CD8-positive, alpha-beta memory T cell (primary cell): ENCODE data around the gene MYT1. TPM values are rescaled to one million over a fixed set of nuclear protein-coding genes. Genes with fewer than 3 reads are reported as not detected.

Experiments
- CTCF ChIA-PET: fragments of 350-600 bp; sonication (Branson Sonifier 250); formaldehyde crosslinking; loops from one replicate; lab custom pipeline; 2021; ENCODE audit warnings: antibody characterized with exemption; lab: Charles Lee
- POLR2A ChIA-PET: fragments of 350-600 bp; sonication (Branson Sonifier 250); formaldehyde crosslinking; loops from one replicate; lab custom pipeline; 2021; ENCODE audit warnings: antibody characterized with exemption; lab: Charles Lee
- DNase-seq, 5 donors: peaks; one replicate each; pipeline versions ENCODE4 v3.0.0 to v3.0.0-alpha.2; 2020 to 2022; ENCODE audit warnings: mixed read lengths in 1 of 5
- H3K27ac ChIP-seq: one replicate; pipeline ENCODE4 v1.7.0; 2013; ENCODE audit warnings: low read depth, mild to moderate bottlenecking, low read length, moderate library complexity
- H3K27me3 ChIP-seq: 2 replicates; pipeline ENCODE4 v1.7.0; 2013; ENCODE audit warnings: low read length, mild to moderate bottlenecking; ENCODE audit not compliant: insufficient read depth, poor library complexity, severe bottlenecking
- H3K36me3 ChIP-seq: 2 replicates; pipeline ENCODE4 v1.7.0; 2013; ENCODE audit warnings: mild to moderate bottlenecking, low read length, moderate library complexity; ENCODE audit not compliant: insufficient read depth
- H3K4me1 ChIP-seq: 2 replicates; pipeline ENCODE4 v1.7.0; 2013; ENCODE audit warnings: mild to moderate bottlenecking, low read length, moderate library complexity; ENCODE audit not compliant: insufficient read depth
- H3K4me3 ChIP-seq: 2 replicates; pipeline ENCODE4 v1.7.0; 2013; ENCODE audit warnings: mild to moderate bottlenecking, low read length
- H3K9me3 ChIP-seq: 2 replicates; pipeline ENCODE4 v1.7.0; 2013; ENCODE audit warnings: mild to moderate bottlenecking, low read length
- H3K27ac Mint-ChIP-seq, 8 donors: one replicate each; pipeline ENCODE4 v1.8.0; 2020 to 2021; ENCODE audit warnings: mixed read lengths in 8 of 8, mild to moderate bottlenecking in 6 of 8, inconsistent platforms in 3 of 8, moderate library complexity in 3 of 8
- H3K27me3 Mint-ChIP-seq, 2 donors: one replicate each; pipeline ENCODE4 v1.8.0; 2020 to 2021; ENCODE audit warnings: mixed read lengths in 2 of 2, mild to moderate bottlenecking in 1 of 2, moderate library complexity in 1 of 2
- H3K36me3 Mint-ChIP-seq, 3 donors: one replicate each; pipeline ENCODE4 v1.8.0; 2020 to 2021; ENCODE audit warnings: mixed read lengths in 3 of 3, inconsistent platforms in 1 of 3, mild to moderate bottlenecking in 1 of 3
- H3K4me1 Mint-ChIP-seq, 3 donors: one replicate each; pipeline ENCODE4 v1.8.0; 2020 to 2021; ENCODE audit warnings: mixed read lengths in 3 of 3, inconsistent platforms in 1 of 3, mild to moderate bottlenecking in 1 of 3
- H3K4me3 Mint-ChIP-seq, 7 donors: one replicate each; pipeline ENCODE4 v1.8.0; 2020 to 2021; ENCODE audit warnings: mixed read lengths in 7 of 7, mild to moderate bottlenecking in 6 of 7, moderate library complexity in 4 of 7, inconsistent platforms in 2 of 7
- H3K9me3 Mint-ChIP-seq, 5 donors: one replicate each; pipeline ENCODE4 v1.8.0; 2020 to 2022; ENCODE audit warnings: mixed read lengths in 5 of 5, mild to moderate bottlenecking in 3 of 5, moderate library complexity in 2 of 5, inconsistent platforms in 1 of 5
- polyA plus RNA-seq: library from polyadenylated mRNA; unstranded; fragments of 300-500 nt; fragmentation: Illumina TruSeq; gene quantifications from one replicate; pipeline ENCODE4 v1.2.3, GENCODE V29; 2021
- total RNA-seq, 2 experiments: library from RNA; stranded (reverse); gene quantifications; one replicate each; pipeline ENCODE4 v1.2.3, GENCODE V29; 2021

The MYT1 gene
- total and polyA plus RNA-seq, 3 experiments from 2014 or later: 0.07 TPM; not detected in 2

DNA sequence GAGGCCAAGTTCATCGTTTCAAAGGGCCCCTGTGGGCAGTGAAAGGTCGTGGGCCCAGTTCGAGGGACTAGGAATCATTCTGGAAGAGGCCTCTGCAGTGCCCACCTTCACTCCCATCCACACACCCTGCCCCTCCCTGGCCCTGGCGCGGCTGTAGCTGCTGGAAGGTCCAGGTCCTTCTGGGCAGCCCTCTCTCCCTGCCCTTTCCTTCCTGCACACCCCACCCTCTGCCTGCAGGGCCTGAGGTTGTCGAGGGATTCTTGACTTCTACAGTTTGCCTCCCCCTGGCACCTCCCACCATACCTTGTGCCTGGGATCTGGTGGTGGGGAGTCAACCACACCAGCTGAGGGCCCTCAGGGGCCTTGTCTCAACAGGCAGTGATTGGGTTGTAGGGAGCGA, 4.5 kb upstream of the MYT1 start:
- Histone ChIP-seq H3K4me1 (no peaks in the 10 kb centered on the region), H3K27ac (no peak overlapping the region), H3K9me3 (no peaks in the 10 kb centered on the region), H3K36me3 (no peaks in the 10 kb centered on the region), H3K27me3 (peaks cover 34% of the 10 kb centered on the region), H3K4me3 (no peak overlapping the region)
- Mint-ChIP-seq H3K4me3 (no peak overlapping the region), H3K4me1 (no peaks in the 10 kb centered on the region), H3K27me3 (peaks cover 31 to 58% of the 10 kb centered on the region in 2 donors), H3K36me3 (no peaks in the 10 kb centered on the region), H3K9me3 (no peaks in the 10 kb centered on the region), H3K27ac (no peak overlapping the region)
- DNase-seq: no peak
- POLR2A ChIA-PET: no interaction called here
- CTCF ChIA-PET: no interaction called here

DNA sequence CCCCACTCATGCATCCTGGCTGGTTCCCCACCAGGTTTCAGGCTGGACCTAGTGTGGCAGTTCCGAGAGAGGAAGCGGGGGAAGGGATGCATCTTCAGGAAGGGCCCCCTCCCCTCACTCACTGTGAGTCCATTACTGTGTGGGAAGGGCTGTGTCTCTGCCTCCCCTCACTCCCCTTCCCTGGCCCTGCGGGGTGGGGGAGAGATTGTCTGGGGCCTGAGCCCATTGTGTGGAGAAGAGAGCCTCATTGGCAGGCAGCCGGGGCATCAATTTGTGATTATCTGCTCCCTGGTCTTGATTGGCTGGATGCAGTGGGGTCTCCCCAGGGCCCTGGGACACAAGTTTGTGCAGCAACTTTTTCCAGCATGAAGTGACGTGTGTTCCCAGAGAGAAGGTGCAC, 4.1 kb upstream of the MYT1 start:
- H3K27me3 ChIP-seq: peaks cover 34% of the 10 kb centered on the region
- H3K27me3 Mint-ChIP-seq: peaks cover 32 to 62% of the 10 kb centered on the region in 2 donors
- H3K36me3 ChIP-seq: no peaks in the 10 kb centered on the region
- H3K9me3 ChIP-seq: no peaks in the 10 kb centered on the region
- no peaks in the 10 kb centered on the region for H3K36me3 Mint-ChIP-seq
- no peak overlapping the region for H3K4me3 Mint-ChIP-seq
- no peaks in the 10 kb centered on the region for H3K4me1 Mint-ChIP-seq
- H3K4me1 ChIP-seq: no peaks in the 10 kb centered on the region
- no peak overlapping the region for H3K27ac Mint-ChIP-seq
- no peak overlapping the region for H3K27ac ChIP-seq
- no peak overlapping the region for H3K4me3 ChIP-seq
- DNase-seq: no peak
- ChIA-PET CTCF (no interaction called here), POLR2A (no interaction called here)
- H3K9me3 Mint-ChIP-seq: no peaks in the 10 kb centered on the region

DNA sequence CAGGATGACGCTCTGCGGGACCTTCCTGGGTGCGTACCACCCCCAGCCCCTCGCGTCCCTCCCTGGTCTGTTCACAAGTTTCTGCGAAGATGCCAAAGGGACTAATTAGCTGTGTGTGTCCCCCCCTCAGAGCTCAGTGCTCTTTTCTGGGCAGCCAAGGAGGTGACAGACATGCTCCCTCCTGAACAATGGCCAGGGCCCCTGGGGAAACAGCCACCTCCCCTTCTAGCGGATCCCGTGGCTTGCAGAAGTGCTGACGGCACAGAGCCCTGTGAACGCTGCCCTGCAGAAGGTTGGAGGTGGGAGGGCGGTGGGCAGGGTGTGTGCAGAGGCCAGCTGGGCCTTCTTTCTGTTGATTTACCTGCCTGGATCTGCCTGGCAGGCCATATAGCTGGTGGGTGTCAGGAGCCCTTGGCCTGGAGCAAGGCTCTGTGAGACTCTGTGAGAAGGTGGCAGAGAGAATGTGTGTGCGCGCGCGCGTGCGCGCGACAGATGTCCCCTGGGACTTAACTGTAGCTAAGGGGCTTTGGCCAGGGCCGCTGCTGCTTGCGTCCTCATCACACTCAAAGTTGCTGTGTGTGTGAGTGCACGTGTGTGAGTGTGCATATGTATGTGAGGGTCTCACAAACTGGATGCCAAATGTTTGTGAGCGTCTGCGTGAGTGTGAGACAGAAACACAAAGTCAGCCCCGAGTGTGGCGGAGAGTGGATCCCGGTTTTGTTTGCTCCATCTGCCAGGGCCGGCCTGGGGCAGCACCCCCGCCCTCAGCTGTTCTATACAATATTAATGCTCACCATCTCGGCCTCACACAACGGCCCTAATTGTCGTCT, 3.5 kb upstream of the MYT1 start:
- Mint-ChIP-seq H3K4me3 (no peak overlapping the region), H3K9me3 (no peaks in the 10 kb centered on the region), H3K27ac (no peak overlapping the region), H3K27me3 (peaks cover 36 to 64% of the 10 kb centered on the region in 2 donors), H3K36me3 (no peaks in the 10 kb centered on the region), H3K4me1 (no peaks in the 10 kb centered on the region)
- ChIA-PET POLR2A (no interaction called here), CTCF (no interaction called here)
- Histone ChIP-seq H3K36me3 (no peaks in the 10 kb centered on the region), H3K9me3 (no peaks in the 10 kb centered on the region), H3K27ac (no peak overlapping the region), H3K4me3 (no peak overlapping the region), H3K27me3 (peaks cover 34% of the 10 kb centered on the region), H3K4me1 (no peaks in the 10 kb centered on the region)
- no peak for DNase-seq

DNA sequence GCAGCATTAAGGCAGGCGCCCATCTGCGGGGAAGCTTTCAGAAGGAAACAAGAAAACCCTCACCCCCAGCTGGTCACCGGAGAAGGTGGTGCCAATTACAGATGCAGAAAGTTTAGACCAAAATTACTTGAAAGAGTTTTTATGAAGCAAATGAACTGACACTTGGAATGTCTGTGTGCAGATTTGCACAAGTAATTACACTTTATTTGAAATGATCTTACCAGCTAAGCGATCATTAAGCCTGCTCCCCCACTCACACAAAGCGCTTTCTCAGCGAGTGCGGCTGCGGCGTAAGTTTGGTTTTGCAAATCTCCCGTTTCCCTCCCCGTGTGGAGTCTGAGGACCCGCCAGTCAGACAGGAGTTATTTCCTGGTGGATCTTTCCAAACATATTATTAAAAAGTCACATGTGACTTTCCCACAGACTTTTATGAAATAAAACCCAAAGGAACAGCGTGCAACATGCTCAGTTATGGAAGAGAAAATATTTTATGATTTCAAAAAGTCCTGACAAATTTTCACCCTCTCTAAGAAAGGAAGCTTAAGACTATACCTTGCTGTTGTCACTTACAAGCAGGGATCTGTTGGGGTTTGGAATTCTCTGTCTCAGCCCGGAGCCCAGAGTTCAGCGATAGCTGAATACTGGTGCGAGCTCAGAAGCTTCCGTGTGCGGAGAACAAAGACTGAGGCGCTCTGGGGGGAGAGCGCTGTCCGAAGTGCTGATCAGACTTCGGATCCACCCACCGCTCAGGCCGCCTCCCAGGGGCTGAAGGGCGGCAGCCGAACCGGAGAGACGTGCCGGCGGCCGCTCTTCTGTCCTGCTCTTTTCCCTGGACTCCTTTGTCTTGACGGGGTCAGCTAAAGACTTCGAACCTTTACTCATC, 2.7 kb upstream of the MYT1 start:
- Histone ChIP-seq H3K36me3 (no peaks in the 10 kb centered on the region), H3K27me3 (peaks cover 38% of the 10 kb centered on the region), H3K4me1 (no peaks in the 10 kb centered on the region), H3K9me3 (no peaks in the 10 kb centered on the region), H3K27ac (no peak overlapping the region), H3K4me3 (no peak overlapping the region)
- Mint-ChIP-seq H3K9me3 (no peaks in the 10 kb centered on the region), H3K4me1 (no peaks in the 10 kb centered on the region), H3K27ac (no peak overlapping the region), H3K27me3 (peaks cover 36 to 70% of the 10 kb centered on the region in 2 donors), H3K4me3 (no peak overlapping the region), H3K36me3 (no peaks in the 10 kb centered on the region)
- ChIA-PET POLR2A (no interaction called here), CTCF (no interaction called here)
- peak in 1 of 5 donors; percentile 6 for DNase-seq

DNA sequence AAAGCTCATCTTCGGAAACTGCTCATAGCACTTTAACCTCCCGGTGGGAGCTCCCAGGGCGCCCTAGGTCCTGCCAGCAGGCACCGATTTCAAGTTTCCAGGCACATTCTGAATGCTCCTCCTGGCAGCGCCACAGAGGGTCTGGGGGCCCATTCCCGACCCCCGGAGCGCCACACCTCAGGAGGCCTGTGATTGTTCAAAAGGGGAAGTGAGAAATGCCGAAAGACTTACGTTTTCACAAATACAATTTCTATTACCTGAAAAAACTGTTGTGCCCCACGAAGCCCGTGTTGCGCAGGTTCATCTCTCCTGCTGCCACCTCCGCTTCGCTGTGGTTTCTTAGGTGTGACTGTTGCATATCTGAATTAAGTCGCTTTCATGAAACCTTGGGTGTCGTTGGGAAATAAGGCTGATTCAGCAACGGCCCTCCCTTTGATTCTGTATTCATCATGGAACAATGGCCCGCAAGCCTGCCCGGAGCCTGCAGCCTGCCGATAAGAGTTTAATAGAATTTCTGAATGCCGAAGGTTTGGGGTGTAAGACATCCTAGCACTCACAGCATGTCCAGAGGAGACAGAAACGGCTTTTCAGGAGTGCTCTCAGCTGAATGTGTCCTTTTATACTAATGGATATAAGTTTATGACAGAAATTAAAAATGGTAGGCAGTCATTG, 1.9 kb upstream of the MYT1 start:
- CTCF ChIA-PET: no interaction called here

GRCh38 chr20:64163776-64164122, 503 bp upstream of the MYT1 start:
- H3K27me3 Mint-ChIP-seq: peaks cover 44 to 90% of the 10 kb centered on the region in 2 donors

More for the DNA sequence above, 1.9 kb upstream of the MYT1 start:
- Histone ChIP-seq H3K36me3 (no peaks in the 10 kb centered on the region), H3K4me1 (no peaks in the 10 kb centered on the region), H3K9me3 (no peaks in the 10 kb centered on the region), H3K27me3 (peaks cover 43% of the 10 kb centered on the region), H3K4me3 (no peak overlapping the region), H3K27ac (no peak overlapping the region)
- Mint-ChIP-seq H3K4me1 (no peaks in the 10 kb centered on the region), H3K36me3 (no peaks in the 10 kb centered on the region), H3K27me3 (peaks cover 39 to 76% of the 10 kb centered on the region in 2 donors), H3K4me3 (no peak overlapping the region), H3K27ac (no peak overlapping the region), H3K9me3 (no peaks in the 10 kb centered on the region)
- POLR2A ChIA-PET: no interaction called here
- DNase-seq: no peak

DNA sequence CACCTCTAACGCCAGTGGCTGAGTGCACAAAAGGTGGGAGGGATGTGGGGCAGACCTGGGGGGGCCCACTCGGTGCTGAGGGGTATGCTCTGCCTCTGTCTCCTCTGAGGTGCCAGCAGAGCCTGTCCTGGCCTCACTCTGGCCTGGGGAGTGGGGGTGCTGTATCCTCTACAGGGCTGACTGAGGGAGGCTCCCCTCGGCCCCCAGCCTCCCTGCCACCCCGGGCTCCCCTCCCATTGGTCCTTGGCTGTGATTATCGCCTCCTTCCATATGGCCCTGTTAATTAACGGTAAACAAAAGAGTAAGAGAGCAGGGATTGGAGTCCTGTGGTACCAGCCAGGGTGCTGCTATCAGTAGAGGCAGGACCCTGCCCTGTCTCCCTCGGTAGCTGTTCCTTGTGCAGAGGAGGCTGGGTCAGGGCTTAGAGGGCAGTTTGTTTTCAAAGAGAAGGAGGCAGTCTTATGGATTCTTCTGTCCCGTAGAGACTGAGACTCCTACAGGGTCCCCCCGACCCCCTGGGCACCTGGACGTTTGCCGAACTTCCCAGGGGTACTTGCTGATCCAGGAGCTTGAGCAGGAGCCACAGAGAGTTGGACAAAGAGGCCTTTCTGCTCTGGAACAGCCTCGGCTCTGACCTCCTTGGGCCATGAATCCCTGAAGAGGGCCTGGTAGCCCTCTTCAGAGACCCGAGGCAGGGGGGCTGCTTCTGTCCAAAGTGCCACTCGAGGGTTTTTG, 1.8 kb downstream of the MYT1 start:
- Histone ChIP-seq H3K4me3 (no peak overlapping the region), H3K27me3 (peaks cover 24% of the 10 kb centered on the region), H3K36me3 (no peaks in the 10 kb centered on the region), H3K27ac (no peak overlapping the region), H3K4me1 (no peaks in the 10 kb centered on the region), H3K9me3 (no peaks in the 10 kb centered on the region)
- ChIA-PET CTCF (no interaction called here), POLR2A (no interaction called here)
- Mint-ChIP-seq H3K4me1 (no peaks in the 10 kb centered on the region), H3K27ac (no peak overlapping the region), H3K9me3 (no peaks in the 10 kb centered on the region), H3K27me3 (peaks cover 38 to 86% of the 10 kb centered on the region in 2 donors), H3K36me3 (no peaks in the 10 kb centered on the region), H3K4me3 (no peak overlapping the region)
- no peak for DNase-seq

More at GRCh38 chr20:64163776-64164122, 503 bp upstream of the MYT1 start:
- CTCF ChIA-PET: no interaction called here
- DNase-seq: no peak
- peaks cover 43% of the 10 kb centered on the region for H3K27me3 ChIP-seq
- no peak overlapping the region for H3K27ac ChIP-seq
- H3K36me3 ChIP-seq: no peaks in the 10 kb centered on the region
- POLR2A ChIA-PET: no interaction called here
- no peak overlapping the region for H3K4me3 ChIP-seq
- H3K9me3 Mint-ChIP-seq: no peaks in the 10 kb centered on the region
- H3K4me1 ChIP-seq: no peaks in the 10 kb centered on the region
- H3K27ac Mint-ChIP-seq: no peak overlapping the region
- no peaks in the 10 kb centered on the region for H3K9me3 ChIP-seq
- no peaks in the 10 kb centered on the region for H3K4me1 Mint-ChIP-seq
- H3K4me3 Mint-ChIP-seq: no peak overlapping the region
- H3K36me3 Mint-ChIP-seq: no peaks in the 10 kb centered on the region
